Natural killer cell (primary cell): ENCODE data around the gene KRTAP2-4. TPM values are rescaled to one million over a fixed set of nuclear protein-coding genes. Genes with fewer than 3 reads are reported as not detected.
"Not testable (repeated sequence)": the region's sequence is repeated elsewhere in the genome, so short reads cannot be mapped to it uniquely, and the experiment has no call there.

Experiments
- ATAC-seq, 3 donors: fragments of 150-1000 bp in 2 of 3; fragments of 200-7000 bp in 1 of 3; cut with Tn5 transposase; 1 replicate in 1 of 3; 2 replicates in 2 of 3; pipeline ENCODE4 v1.10.0; 2021; ENCODE audit warnings: mild to moderate bottlenecking in 2 of 3, moderate library complexity in 2 of 3
- DNase-seq, 2 donors: peaks; one replicate each; pipeline versions ENCODE4 v3.0.0 to v3.0.0-alpha.2; 2013 to 2021; ENCODE audit warnings: mixed read lengths in 1 of 2
- H3K27ac ChIP-seq: one replicate; pipeline ENCODE4 v1.5.1; 2013; ENCODE audit warnings: mild to moderate bottlenecking, low read length
- H3K27me3 ChIP-seq: one replicate; pipeline ENCODE4 v1.6.1; 2013; ENCODE audit warnings: low read length; ENCODE audit not compliant: control insufficient read depth, insufficient read depth
- H3K36me3 ChIP-seq: one replicate; pipeline ENCODE4 v1.6.1; 2013; ENCODE audit warnings: low read length; ENCODE audit not compliant: control insufficient read depth, insufficient read depth
- H3K4me1 ChIP-seq: one replicate; pipeline ENCODE4 v1.6.1; 2013; ENCODE audit warnings: low read length; ENCODE audit not compliant: control insufficient read depth, insufficient read depth
- H3K4me3 ChIP-seq: one replicate; pipeline ENCODE4 v1.5.1; 2013; ENCODE audit warnings: low read length
- H3K9me3 ChIP-seq: one replicate; pipeline ENCODE4 v1.6.1; 2013; ENCODE audit warnings: low read length; ENCODE audit not compliant: control insufficient read depth, insufficient read depth
- H3K27ac Mint-ChIP-seq, 2 donors: one replicate each; pipeline ENCODE4 v1.8.0; 2022; ENCODE audit warnings: mild to moderate bottlenecking in 2 of 2, mixed read lengths in 2 of 2, moderate library complexity in 1 of 2
- H3K27me3 Mint-ChIP-seq, 2 donors: one replicate each; pipeline ENCODE4 v1.8.0; 2022; ENCODE audit warnings: low read depth in 2 of 2, mixed read lengths in 2 of 2
- H3K36me3 Mint-ChIP-seq: one replicate; pipeline ENCODE4 v1.8.0; 2022; ENCODE audit warnings: mixed read lengths
- H3K4me1 Mint-ChIP-seq, 2 donors: one replicate each; pipeline ENCODE4 v1.8.0; 2022; ENCODE audit warnings: mixed read lengths in 2 of 2
- H3K4me3 Mint-ChIP-seq: one replicate; pipeline ENCODE4 v1.8.0; 2022; ENCODE audit warnings: mild to moderate bottlenecking, moderate library complexity, mixed read lengths
- H3K9me3 Mint-ChIP-seq, 2 donors: one replicate each; pipeline ENCODE4 v1.8.0; 2022; ENCODE audit warnings: mixed read lengths in 2 of 2
- WGBS: methylation state at CpG from one replicate; pipeline ENCODE4 v1.1.7; 2013; ENCODE audit warnings: missing lambda C conversion rate; ENCODE audit not compliant: insufficient coverage; 5-methylcytosine and 5-hydroxymethylcytosine counted together
- intact Hi-C: fragments of 100-400 bp; cut with micrococcal nuclease; formaldehyde crosslinking; loops from one replicate; pipeline ENCODE4 v1.14.2; 2022
- total RNA-seq, 4 donors: library from RNA; stranded (reverse); fragments of 120-200 nt in 1 of 4; gene quantifications; one replicate each; pipeline versions ENCODE4 v1.2.3 to v1.2.4, GENCODE V29; 2013 to 2022
- TF ChIP-seq, protein P1 (sequence below): fragments of 200-600 bp; IDR thresholded peaks from one replicate; pipeline ENCODE4 v1.8.0; 2022; ENCODE audit warnings: antibody characterized with exemption

Gene KRTAP2-4
- total RNA-seq, 3 donors from 2014 or later (not counting 1 experiment from before 2014, with no cell fraction given) = not detected

GRCh38 chr17:41048441-41048840 lies 17.2 kb downstream of the KRTAP2-4 start:
- no peaks in the 10 kb centered on the region for H3K4me1 ChIP-seq
- H3K27me3 Mint-ChIP-seq = peaks cover 22 to 38% of the 10 kb centered on the region in 2 donors
- no peaks in the 10 kb centered on the region for H3K27me3 ChIP-seq
- no peak overlapping the region for H3K27ac Mint-ChIP-seq
- no peak overlapping the region for H3K4me3 Mint-ChIP-seq
- 90% methylated on average over 7 of the region's 7 CpGs for WGBS
- ATAC-seq = no peak
- DNase-seq = no peak
- intact Hi-C loops = no loop called here
- H3K4me1 Mint-ChIP-seq = no peaks in the 10 kb centered on the region
- H3K36me3 Mint-ChIP-seq = no peaks in the 10 kb centered on the region
- H3K36me3 ChIP-seq = no peaks in the 10 kb centered on the region
- no peaks in the 10 kb centered on the region for H3K9me3 ChIP-seq
- no peak overlapping the region for H3K4me3 ChIP-seq
- H3K27ac ChIP-seq = no peak overlapping the region
- TF ChIP-seq, protein P1, sequence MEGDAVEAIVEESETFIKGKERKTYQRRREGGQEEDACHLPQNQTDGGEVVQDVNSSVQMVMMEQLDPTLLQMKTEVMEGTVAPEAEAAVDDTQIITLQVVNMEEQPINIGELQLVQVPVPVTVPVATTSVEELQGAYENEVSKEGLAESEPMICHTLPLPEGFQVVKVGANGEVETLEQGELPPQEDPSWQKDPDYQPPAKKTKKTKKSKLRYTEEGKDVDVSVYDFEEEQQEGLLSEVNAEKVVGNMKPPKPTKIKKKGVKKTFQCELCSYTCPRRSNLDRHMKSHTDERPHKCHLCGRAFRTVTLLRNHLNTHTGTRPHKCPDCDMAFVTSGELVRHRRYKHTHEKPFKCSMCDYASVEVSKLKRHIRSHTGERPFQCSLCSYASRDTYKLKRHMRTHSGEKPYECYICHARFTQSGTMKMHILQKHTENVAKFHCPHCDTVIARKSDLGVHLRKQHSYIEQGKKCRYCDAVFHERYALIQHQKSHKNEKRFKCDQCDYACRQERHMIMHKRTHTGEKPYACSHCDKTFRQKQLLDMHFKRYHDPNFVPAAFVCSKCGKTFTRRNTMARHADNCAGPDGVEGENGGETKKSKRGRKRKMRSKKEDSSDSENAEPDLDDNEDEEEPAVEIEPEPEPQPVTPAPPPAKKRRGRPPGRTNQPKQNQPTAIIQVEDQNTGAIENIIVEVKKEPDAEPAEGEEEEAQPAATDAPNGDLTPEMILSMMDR = no peak
- no peaks in the 10 kb centered on the region for H3K9me3 Mint-ChIP-seq

DNA sequence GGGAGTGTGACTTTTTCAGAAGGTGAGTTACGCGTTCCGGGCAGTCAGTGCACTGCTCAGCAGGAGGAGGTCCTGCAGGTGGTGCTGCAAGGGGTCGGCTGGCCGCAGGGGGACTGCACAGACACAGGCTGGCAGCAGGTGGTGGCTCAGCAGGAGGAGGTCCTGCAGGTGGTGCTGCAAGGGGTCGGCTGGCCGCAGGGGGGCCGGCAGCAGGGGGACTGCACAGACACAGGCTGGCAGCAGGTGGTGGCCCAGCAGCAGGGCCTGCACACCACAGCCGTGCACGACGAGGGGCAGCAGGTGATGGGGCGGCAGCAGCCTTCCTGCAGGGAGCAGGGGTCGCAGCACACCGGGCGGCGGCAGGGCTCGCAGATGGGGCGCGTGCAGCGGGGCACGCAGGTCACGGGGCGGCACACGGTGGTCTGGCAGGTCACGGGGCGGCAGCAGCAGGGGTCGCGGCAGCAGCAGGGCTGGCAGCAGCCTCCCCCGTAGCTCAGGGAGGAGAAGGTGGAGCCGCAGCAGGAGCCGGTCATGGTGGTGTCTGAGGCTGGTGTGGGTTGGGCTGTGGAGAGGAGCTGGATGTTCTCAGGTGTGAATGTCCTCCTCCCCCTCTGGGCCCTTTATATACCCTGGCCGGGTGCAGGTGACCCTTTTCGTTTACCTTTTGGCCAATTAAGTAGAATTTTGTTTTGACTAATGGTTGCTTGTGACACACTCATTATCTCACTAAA lies 18.8 kb downstream of the KRTAP2-4 start, which contains the start of gene KRTAP2-1:
Gene KRTAP2-1 (minus strand): TSS at position 582 of the 731 bp plus-strand sequence. CDS start 49 bp downstream, at position 533.
- H3K27ac Mint-ChIP-seq, H3K4me1 ChIP-seq, H3K4me3 ChIP-seq, H3K9me3 Mint-ChIP-seq, H3K27me3 ChIP-seq, H3K4me3 Mint-ChIP-seq, H3K36me3 Mint-ChIP-seq, H3K36me3 ChIP-seq, H3K27ac ChIP-seq, intact Hi-C loops, DNase-seq, H3K4me1 Mint-ChIP-seq, ATAC-seq, H3K9me3 ChIP-seq: not testable (repeated sequence)
- 82% methylated on average over 9 of the region's 33 CpGs for WGBS
- H3K27me3 Mint-ChIP-seq = peaks cover 22 to 45% of the 10 kb centered on the region in 2 donors

GRCh38 chr17:41042953-41043352 lies 22.7 kb downstream of the KRTAP2-4 start:
- intact Hi-C loops = no loop called here
- Mint-ChIP-seq H3K27me3 (peaks cover 19 to 34% of the 10 kb centered on the region in 2 donors), H3K4me1 (no peaks in the 10 kb centered on the region), H3K9me3 (no peaks in the 10 kb centered on the region), H3K36me3 (no peaks in the 10 kb centered on the region), H3K4me3 (no peak overlapping the region), H3K27ac (no peak overlapping the region)
- Histone ChIP-seq H3K36me3 (no peaks in the 10 kb centered on the region), H3K27ac (no peak overlapping the region), H3K4me3 (no peak overlapping the region), H3K4me1 (no peaks in the 10 kb centered on the region), H3K27me3 (peaks cover 4% of the 10 kb centered on the region), H3K9me3 (no peaks in the 10 kb centered on the region)
- ATAC-seq (no peak), DNase-seq (no peak)
- TF ChIP-seq, protein P1 = no peak
- WGBS = no CpG with 5 or more reads among the region's 1 CpG

DNA sequence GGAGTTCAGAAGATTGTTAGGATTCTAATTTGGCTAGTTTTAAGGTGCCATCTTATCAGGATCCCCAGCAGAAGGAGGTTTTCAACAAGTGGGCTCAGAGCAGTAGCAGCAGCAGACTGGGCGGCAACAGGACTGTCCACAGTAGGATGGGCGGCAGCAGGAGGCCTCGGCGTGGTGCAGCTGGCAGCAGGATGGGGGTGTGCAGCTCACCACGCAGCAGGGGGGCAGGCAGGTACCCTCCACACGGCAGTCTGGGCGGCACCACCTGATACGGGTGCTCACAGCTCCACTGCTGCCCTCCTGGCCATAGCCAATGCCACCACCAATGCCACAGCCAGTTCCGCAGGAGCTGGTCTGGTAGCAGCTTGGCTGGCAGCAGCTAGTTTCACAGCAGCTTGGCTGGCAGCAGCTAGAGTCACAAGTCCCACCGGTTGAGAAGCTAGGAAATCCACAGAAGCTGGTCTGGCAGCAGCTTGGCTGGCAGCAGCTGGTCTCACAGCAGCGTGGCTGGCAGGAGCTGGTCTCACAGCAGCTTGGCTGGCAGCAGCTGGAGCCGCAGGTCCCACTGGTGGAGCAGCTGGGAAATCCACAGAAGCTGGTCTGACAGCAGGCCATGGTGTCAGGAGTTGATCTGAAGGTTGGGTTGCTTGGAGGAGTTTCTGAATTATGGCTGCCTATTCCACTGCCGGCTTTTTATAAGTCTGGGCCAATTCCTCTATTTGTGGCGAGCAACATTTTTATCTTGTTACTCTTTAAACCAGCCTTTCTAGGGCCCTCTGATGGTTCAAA lies 24.7 kb downstream of the KRTAP2-4 start, which contains the start of gene KRTAP1-1:
Gene KRTAP1-1 (minus strand): TSS at position 668 of the 789 bp plus-strand sequence. CDS start 53 bp downstream, at position 615.
- H3K4me3 Mint-ChIP-seq, H3K27me3 ChIP-seq, H3K4me3 ChIP-seq, H3K27ac Mint-ChIP-seq, H3K9me3 Mint-ChIP-seq, H3K27ac ChIP-seq, ATAC-seq, H3K4me1 Mint-ChIP-seq, H3K9me3 ChIP-seq, intact Hi-C loops, H3K36me3 Mint-ChIP-seq, H3K4me1 ChIP-seq, H3K36me3 ChIP-seq, DNase-seq: not testable (repeated sequence)
- 82% methylated on average over 14 of the region's 14 CpGs for WGBS
- H3K27me3 Mint-ChIP-seq = peaks cover 11 to 34% of the 10 kb centered on the region in 2 donors
